GM19324 (cell line): ENCODE results near the gene STPG3.
"Not testable (repeated sequence)": the region's sequence is repeated elsewhere in the genome, so short reads cannot be mapped to it uniquely, and the experiment has no call there.

Source experiments
- ATAC-seq: cut with Tn5 transposase; IDR thresholded peaks from one replicate; pipeline ENCODE4 v1.9.1; 2021; ENCODE audit warnings: mild to moderate bottlenecking, moderate library complexity; ENCODE audit not compliant: unreplicated experiment, low FRiP score

The STPG3 gene

DNA sequence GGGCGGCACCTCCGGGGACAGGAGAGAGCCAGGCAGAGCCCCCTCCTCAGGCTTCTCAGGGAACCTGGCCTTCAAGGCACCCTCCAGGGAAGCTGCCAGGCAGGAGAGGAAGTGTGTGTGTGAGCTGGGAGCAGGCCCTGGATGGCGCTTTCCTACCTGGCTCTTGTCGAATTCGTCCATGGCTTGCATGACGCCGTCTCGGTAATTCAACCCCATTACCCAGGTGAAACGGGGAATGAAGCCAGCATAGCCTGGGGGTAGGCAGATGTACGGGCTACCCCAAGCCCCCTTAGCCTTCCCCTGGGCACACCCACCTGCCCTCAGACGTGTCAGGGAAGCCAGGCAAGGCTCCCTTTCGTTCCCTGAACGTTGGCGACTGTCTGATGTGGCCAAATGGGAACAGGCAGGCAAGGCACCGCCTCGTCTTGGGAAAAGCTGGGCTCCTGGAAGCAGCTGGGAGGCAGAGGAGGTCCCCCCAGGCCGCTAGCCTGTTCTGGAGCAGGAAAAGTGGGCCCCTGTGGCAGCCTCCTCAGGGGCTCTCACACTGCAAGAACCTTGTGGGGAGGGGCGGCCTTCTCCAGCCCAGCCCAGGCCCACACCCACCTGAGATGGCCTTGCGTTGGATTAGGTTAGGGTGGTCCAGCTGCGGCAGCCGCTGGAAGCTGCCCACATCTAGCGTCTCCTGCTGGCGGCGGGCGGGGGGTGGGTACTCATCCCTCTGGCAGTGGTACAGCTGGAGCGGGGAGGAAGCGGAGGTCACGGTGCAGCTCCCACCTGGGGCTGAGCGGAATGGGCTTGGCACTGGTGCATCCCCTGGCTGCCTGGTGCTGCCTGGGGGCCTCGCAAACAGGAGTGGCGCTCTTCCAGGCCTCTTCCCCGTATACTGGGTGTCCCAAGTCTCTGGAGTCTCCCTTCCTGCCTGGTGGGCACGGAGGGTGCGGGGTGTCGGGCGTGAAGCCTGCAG is 6.3 kb upstream of the STPG3 start:
- no peak for ATAC-seq

DNA sequence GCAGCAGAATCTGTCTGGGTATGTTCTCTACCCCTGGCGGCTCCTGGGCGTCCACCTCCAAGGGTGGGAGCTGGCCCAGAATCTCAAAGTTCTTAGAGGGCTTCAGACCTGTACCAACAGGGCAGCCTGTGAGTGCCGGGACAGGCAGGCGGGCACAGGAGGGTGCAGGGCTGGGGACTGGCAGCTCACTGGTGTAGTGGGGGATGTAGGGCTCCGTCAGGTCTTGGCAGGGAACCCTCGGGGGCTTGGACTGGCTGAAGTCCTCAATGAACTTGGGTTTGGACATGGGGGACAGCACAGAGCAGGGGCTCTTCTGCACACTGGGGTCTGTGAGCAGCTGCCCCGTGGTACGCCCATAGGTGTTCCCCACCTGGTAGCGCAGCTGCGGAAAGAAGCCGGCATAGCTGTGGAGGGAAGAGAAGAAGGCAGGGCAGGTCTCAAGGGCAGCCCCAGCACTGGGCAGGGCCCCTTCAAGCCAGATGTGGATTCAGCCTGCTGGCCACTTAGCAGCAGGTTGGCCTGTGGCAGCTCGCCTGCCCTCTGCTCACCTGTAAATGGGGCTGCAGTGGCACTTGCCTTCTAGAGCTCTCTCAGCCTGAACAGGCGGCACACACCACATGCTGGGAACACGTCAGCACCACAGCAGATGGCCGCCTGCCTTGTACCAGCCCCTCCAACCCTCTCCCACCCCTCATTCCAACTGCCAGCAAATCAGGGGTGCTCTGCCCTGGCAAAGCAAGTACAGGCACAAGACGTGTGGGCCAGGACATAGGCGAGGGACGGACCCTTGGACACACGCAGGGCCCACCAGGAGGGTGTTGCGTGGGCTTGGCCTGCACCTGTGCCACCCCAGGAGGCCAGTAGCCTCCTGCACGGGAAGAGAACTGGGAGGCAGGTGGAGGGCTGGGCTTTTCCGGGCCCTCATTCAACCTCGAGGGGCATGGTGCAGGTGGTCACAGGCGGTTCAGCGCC is 5.3 kb upstream of the STPG3 start:
- ATAC-seq: no peak

DNA sequence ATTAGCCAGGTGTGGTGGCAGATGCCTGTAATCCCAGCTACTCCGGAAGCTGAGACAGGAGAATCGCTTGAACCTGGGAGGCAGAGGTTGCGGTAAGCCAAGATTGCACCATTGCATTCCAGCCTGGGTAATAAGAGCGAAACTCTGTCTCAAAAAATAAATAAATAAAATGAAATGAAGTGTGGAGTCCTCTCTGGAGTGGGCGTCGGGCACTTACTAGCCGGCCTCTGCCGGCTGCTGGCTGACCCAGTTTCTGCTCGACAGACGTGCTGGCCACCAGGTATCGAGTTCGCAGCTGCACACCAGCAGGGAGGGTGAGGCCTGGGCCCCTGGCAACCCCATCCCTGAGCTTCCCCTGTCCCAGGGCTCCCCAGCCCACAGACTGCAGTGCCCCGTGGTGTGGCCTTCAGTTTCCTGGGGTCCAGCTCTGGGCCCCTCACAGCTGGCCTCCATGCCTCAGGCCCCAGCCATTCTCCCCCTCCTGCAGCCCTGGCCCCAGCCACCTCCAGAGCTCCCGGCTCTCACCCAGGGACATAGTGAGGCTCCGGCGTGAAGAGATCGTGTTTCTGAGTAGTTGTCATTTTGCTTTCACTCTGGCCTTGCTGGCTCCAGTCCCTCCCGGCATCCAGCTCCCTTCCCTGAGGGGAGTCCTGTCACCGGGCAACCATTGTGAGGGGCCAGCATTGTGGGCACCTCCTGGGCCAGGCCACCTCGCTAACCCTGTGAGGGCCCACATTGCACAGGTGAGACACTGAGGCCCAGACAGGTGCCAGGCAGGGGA is 3.8 kb upstream of the STPG3 start:
- no peak for ATAC-seq

DNA sequence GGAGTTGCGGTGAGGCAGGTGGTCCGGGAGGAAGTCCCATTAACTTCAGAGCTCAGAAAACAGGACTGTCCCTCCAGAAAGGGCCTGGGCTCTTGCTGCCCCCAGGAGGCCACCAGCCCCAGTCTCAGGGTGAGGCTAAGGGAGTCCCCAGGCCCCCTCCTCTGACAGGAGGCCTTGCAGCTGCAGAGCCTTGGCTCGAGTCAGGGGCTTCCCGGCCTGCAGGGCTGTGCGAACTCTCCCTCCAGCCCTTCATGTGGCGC is 3.2 kb upstream of the STPG3 start:
- no peak for ATAC-seq

DNA sequence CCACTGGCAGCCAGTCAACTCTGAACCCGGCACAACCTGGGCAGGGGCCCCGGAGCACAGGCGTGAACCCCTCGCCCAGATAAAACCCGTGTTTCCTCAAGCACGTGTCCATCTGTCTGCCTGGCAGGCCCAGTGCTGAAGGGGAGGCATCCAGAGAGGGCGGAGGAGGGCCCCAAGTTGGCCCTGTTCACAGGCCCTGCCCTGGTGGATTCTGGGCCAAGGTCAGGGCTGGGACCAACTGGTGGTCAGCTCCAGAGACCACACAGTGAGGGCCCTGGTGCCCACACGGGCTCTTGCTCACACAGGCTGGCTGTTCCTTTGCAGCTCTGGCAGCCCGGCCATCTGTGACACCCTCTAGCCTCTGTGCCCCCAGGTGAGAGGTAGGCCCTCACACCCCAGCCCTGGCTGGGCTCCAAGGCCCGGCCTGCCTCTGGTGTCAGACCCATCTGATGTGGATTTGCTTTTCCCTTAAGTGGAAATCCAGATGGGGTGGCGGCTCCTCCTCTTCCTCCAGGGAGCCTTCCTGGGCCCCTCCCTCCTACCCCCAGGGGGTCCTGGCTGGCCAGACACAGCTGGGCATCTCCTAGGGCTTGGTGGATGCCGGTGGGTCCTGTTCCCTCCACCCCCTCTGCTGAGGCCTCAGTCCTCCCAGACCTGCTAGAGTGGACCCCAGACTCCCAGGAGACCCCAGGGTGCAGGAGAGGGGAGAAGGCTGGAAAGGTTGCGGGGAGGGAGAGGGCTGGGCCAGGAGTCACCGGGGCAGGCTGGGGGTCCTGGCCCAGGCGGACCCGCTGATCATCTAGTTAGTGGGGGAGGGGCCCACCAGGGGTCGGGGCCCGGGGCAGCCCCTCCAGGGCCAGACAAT is 525 bp upstream of the STPG3 start:
- ATAC-seq: no peak

DNA sequence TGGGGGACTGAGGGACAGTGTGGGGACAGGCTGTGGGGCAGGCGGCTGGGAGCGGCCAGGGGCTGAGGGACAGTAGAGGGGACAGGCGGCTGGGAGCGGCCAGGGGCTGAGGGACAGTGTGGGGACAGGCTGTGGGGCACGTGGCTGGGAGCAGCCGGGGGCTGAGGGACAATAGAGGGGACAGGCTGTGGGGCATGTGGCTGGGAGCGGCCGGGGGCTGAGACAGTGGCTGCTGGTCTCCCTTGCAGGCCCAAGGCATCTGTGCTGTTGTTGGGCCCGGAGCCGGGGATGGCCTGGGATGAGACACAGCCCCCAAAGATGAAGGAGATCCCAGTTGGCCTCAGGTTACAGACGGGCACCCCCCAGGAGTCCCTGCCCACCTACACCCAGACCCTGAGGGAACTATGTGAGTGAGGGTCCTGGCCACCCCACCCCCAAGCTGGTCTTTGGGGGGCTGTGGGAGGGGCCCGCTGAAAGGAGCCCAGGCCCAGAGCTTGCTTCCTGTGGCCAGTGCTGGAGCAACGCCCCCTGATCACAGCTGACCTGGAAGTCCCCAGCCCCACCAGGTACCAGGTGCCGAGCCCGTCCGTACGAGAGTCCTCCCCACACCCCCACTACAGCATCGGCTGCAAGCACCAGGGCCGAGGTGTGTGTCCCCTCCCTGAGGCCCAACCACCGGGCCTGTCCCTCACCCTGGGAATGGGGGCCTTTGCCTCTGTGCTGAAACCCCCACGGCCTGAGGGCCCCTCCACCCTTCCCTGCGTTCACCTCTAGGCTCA is 593 bp downstream of the STPG3 start:
- no peak for ATAC-seq

DNA sequence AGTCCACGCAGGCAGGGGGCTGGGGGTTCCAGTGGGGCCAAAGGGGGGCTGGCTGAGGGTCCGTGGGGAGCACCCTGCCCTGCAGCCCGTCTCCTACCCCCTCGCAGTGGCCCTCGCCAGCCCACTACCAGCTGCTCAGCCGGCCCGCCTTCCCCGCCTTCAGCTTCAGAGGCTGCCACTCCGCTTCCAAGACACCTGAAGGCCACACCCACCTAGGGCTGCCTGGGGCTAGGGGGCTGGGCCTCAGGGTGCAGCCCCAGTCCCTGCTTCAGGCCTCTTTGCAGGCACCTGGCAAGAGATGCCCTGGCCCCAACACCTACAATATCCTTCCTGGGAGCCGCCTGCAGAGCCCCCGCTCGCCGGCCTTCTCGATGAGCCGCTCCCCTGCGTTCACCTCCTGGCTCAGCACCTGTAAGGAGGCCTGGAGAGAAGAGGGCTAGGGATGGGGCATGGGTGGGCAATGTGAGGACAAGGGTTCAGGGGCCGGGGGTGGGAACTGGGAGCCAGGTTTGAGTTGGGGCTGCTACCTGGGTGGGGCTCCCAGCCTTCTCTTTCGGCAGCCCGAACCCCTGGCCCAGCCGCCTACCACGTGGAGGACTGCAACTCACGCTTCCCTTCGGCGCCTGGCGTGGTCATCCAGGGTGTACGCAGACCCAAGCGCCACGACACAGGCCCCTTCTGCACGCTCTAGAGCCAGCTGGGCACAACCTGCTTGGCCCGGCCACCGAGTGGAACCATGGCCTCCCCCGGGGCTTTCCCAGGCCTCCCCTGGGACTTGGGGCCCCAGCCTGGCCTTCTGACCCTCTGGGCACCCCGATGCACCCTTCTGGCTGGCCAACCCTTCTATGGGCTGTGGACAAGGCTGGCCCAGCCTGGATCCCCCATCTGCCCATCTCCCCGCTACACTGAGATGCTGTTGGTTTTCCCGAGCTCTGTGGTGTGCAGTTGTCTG is 1.7 kb downstream of the STPG3 start:
- ATAC-seq: no peak

DNA sequence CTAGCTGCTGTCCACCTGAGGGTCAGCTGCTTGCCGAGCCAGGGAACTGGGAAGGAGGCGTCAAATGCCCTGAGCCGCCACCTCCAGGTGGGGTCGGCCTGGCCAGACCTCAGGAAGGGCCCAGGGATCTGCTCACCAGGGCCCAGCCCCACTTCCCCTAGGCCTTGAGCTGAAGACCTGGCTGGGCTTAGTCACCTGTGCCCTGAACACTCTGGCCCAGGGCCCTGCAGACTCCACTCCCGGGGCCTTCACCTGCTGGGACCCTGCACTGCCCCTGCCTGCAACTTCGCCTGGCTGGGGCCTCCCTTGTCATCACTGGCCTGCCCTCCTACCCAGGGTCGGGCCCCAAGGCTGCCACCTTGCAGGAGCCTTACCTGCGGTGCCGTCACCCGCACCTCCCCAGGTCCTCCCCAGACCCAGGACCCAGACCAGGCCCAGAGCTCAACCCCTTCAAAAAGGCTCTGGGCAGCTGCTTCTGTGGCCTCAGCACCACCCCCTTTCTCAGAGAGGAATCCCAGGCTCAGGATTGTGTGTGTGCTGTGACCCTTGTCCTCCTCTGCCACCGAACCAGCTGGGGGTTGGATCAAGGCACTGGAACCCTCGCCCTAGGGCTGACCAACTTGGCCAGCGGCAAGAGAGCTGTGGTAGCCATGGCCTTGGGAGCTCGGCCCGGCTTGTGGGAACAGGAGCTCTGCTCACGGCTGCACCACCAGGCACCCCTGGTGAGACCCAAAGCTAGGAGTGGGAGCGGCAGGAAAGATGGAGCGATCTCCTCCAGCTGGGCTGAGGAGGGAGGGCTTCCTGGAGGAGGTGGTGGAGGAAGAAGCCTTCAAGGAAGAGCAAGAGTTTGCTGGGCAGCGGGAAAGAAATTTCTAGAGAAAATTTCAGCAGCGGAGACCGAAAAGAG is 2.9 kb downstream of the STPG3 start:
- ATAC-seq: no peak

DNA sequence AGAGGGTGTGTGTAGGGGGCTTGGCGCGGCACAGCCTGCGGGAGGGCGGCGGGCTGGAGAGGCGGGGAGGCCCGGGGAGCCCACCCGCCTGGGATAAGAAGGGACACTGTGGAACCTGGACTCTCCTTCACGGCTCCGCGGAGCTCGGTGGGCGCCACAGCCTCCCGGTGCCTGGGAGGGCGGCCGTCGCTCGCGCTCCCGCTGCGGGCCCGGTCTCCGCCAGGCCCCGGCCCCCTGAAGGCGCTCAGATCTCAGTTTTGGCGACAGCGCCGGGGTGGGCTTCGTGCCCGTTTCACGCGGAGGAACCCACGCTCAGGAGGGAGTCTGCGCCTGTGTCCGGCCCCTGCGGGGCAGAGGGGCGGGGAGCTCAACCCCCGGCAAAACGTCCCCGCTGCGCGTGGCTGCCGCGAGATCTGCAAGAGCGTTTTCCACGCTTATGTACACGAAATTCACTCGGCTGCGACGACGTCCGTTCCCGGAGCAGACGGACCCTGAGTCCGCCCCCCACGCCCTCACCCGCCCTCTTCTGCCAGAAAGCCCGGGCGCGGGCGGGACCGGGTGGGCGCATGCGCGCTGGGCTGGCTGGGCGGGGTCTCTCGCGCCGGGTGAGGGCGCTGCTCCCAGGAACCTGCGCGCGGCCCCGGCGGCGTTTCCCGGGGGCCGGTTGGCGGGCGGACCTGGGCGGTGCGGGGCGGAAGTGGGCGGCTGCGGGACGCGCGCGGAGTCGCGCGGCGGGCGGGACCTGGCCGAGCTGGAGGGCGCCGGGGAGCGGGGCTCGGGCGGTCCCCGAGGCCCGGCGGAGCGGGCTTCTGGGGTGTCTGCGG is 3.8 kb downstream of the STPG3 start, which contains the start of gene NELFB:
NELFB (plus strand) TSS at position 704 of the 824 bp plus-strand sequence.
- ATAC-seq: peak; percentile 89

DNA sequence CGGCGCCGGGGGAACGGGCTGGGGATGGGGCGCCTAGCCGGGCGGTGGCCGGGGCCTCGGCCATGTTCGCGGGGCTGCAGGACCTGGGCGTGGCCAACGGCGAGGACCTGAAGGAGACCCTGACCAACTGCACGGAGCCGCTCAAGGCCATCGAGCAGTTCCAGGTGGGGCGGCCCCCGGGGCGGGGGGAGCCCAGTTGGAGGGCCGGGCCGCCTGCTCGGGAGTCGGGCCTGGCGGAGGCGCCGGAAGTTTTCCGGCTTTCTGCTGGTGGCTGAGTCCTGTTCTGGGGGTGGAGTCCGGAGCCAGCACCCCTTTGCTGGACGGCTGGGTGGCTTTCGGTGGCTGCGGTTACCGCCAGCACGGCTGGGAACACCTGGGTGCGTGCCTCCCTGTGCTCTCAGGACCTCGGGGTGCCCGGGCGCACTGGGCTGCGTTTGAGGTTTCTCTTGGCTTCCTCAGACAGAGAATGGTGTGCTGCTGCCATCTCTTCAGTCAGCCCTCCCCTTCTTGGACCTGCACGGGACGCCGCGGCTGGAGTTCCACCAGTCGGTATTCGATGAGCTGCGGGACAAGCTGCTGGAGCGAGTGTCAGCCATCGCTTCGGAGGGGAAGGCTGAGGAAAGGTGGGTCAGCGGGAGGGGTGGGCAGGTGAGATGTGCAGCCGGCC is 4.5 kb downstream of the STPG3 start:
- ATAC-seq: no peak

DNA sequence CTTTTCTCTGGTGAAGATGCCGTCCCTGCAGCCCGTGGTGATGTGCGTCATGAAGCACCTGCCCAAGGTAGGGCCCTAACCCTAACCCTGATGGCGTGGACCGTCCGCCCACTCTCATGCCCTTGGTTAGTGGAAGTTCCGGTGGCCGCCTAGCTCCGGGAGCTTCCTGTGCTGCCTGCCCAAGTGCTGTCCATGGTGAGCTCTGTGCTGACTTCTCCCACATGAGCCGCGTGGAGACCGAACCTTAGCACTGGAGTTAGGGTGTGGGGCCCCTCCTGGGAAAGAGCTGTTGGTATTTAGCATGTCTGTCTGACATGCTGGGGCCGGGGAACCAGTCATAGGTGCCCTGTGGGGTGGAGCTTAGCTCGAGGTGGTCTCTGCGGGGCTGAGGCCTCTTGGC is 5.3 kb downstream of the STPG3 start:
- no peak for ATAC-seq

DNA sequence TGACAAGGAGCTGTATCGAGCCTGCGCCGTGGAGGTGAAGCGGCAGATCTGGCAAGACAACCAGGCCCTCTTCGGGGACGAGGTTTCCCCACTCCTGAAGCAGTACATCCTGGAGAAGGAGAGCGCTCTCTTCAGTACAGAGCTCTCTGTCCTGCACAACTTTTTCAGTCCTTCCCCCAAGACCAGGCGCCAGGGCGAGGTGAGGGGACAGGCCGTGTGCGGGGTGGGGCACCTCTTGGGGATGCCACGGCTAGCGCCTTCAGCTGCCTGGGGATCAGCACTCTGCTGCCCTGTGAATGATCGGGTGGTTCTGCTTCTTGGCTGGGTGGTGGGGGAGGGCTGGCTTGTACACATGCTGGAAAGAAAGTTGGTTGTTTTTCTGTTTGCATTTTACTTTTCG is 5.8 kb downstream of the STPG3 start:
- ATAC-seq: no peak

DNA sequence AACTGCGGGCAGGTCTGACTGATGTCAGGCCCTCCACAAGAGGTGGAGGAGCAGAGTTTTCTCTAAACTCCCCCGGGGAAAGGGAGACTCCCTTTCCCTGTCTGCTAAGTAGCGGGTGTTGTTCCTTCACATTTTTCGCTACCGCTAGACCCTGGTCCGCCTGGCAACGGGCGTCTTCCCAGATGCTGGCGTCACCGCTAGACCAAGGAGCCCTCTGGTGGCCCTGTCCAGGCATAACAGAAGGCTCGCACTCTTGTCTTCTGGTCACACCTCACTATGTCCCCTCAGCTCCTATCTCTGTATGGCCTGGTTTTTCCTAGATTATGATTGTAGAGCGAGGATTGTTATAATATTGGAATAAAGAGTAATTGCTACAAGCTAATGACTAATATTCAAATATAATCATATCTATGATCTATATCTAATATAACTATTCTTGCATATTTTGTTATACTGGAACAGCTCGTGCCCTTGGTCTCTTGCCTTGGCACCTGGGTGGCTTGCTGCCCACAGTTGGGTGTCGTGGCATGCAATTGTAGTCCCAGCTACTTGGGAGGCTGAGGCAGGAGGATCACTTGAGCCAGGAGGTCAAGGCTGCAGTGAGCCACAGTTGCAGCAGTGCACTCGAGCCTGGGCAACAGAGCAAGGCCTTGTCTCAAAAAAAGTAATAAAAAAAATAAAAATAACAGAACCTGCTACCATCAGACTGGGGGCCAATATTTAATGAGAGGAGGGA is 11.3 kb downstream of the STPG3 start:
- not testable (repeated sequence) for ATAC-seq

DNA sequence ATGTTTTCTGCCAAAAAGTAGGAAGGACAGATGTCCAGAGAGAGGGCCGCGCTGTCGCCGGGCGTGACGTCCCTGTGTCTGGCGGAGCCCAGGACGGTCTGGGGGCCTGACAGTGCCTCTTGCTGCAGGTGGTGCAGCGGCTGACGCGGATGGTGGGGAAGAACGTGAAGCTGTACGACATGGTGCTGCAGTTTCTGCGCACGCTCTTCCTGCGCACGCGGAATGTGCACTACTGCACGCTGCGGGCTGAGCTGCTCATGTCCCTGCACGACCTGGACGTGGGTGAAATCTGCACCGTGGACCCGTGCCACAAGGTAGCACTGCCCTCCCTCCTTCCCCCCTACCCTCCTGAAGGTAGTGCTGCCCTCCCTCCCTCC is 11.8 kb downstream of the STPG3 start:
- ATAC-seq: no peak

DNA sequence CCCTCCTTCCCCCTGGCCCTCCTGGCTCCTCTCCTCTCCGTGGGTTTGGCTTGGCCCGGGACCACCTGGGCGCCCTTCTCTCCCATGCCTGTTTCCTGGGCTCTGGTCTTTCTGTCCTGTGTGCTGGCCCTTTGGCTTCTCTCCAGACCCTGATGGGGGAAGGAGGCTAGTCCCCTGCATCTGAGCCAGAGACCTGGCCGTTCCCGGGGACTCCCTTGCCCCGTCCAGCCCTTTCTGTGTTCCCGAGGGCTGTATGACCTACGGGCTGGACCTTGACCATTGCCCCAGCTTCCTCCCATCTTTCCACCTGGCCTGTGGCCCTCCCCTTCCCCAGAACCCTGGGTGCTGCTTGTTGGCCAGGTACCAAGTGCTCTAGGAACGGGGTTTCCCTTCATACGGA is 12.4 kb downstream of the STPG3 start:
- no peak for ATAC-seq
